ENCODE measurements around the gene TMEM60.

The TMEM60 gene

GRCh38 chr7:77766801-77767605, 31.2 kb downstream of the TMEM60 start:
- no peak for DNase-seq

- DNase-seq = no peak
These were observed 32.1 kb downstream of the TMEM60 start for GRCh38 chr7:77765906-77766800.

- no peak for DNase-seq
These were observed 32.8 kb downstream of the TMEM60 start for GRCh38 chr7:77765481-77765880.

GRCh38 chr7:77760809-77761453, 37.3 kb downstream of the TMEM60 start:
- no peak for DNase-seq

- peak; percentile 31 for DNase-seq
These were observed 38.8 kb downstream of the TMEM60 start for GRCh38 chr7:77759294-77759889.

- DNase-seq = no peak
These were observed 40.6 kb downstream of the TMEM60 start for GRCh38 chr7:77757589-77757988.

GRCh38 chr7:77753173-77753572, 45.1 kb downstream of the TMEM60 start:
- no peak for DNase-seq

- DNase-seq = no peak
These were observed 46.2 kb downstream of the TMEM60 start for GRCh38 chr7:77752016-77752415.

- no peak for DNase-seq
These were observed 50.5 kb downstream of the TMEM60 start for GRCh38 chr7:77747718-77748117.

- DNase-seq = no peak
These were observed 51.1 kb downstream of the TMEM60 start for GRCh38 chr7:77747178-77747577.

- DNase-seq = no peak
These were observed 51.4 kb downstream of the TMEM60 start for GRCh38 chr7:77746824-77747165.

- no peak for DNase-seq
These were observed 51.9 kb downstream of the TMEM60 start for GRCh38 chr7:77746164-77746823.

- no peak for DNase-seq
These were observed 52.5 kb downstream of the TMEM60 start for GRCh38 chr7:77745746-77746145.

Data from stimulated activated CD4-positive, alpha-beta T cell treated with anti-CD3 and anti-CD28 coated beads, Interleukin-4, amount 100 ng/mL, for 1 hour (primary cell).